ENCODE data around the gene LAD1.

DNA sequence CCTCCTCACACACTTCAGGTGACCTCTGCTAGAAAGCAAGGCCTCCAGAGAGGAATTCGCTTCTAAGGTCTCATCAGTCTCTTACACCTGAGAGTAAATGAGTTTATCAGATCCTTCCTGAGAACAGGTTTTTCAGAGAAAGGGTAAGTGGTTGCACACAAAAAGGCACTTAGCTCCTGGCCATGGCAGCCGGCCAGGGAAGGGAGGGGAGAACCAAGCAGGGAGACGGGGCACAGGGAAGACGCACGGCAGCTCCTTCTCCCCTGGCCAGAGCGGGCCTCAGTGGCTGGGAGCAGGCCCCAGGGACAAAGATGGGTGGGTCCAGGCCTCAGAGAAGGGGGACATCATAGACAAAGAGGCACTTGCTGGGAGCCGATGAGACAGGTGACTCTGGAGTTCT is 18.0 kb downstream of the LAD1 start:
- TF ChIP-seq CEBPB (IDR thresholded peaks at IDR 0.05): no peak
- TF ChIP-seq, protein P1, sequence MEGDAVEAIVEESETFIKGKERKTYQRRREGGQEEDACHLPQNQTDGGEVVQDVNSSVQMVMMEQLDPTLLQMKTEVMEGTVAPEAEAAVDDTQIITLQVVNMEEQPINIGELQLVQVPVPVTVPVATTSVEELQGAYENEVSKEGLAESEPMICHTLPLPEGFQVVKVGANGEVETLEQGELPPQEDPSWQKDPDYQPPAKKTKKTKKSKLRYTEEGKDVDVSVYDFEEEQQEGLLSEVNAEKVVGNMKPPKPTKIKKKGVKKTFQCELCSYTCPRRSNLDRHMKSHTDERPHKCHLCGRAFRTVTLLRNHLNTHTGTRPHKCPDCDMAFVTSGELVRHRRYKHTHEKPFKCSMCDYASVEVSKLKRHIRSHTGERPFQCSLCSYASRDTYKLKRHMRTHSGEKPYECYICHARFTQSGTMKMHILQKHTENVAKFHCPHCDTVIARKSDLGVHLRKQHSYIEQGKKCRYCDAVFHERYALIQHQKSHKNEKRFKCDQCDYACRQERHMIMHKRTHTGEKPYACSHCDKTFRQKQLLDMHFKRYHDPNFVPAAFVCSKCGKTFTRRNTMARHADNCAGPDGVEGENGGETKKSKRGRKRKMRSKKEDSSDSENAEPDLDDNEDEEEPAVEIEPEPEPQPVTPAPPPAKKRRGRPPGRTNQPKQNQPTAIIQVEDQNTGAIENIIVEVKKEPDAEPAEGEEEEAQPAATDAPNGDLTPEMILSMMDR (IDR thresholded peaks at IDR 0.05): no peak
- no peak for TF ChIP-seq ESRRA (IDR thresholded peaks at IDR 0.05; ENCODE audit: borderline replicate concordance, low read length)
- no peak for TF ChIP-seq SMC3 (IDR thresholded peaks at IDR 0.05)
- no peak for TF ChIP-seq PHF8 (IDR thresholded peaks at IDR 0.05; ENCODE audit: borderline replicate concordance, low read depth)
- TF ChIP-seq, protein P2, sequence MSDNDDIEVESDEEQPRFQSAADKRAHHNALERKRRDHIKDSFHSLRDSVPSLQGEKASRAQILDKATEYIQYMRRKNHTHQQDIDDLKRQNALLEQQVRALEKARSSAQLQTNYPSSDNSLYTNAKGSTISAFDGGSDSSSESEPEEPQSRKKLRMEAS (IDR thresholded peaks at IDR 0.05): no peak
- no peak for TF ChIP-seq POLR2A (IDR thresholded peaks at IDR 0.05; ENCODE audit: low read length)
- no peak for TF ChIP-seq RCOR1 (IDR thresholded peaks at IDR 0.05; ENCODE audit: low read depth, low read length)
- no peak for TF ChIP-seq ZSCAN20 (CRISPR knock-in tag; IDR thresholded peaks at IDR 0.05)
- no peak for TF ChIP-seq MAZ (IDR thresholded peaks at IDR 0.05; ENCODE audit: borderline replicate concordance, low read depth, low read length)
- no peak for TF ChIP-seq CBX8 (IDR thresholded peaks at IDR 0.05)

Measured in A549 (cell line).